ENCODE measurements around the gene POTEC. TPM values are rescaled to one million over a fixed set of nuclear protein-coding genes. Genes with fewer than 3 reads are reported as not detected.
"Not testable (repeated sequence)": the region's sequence is repeated elsewhere in the genome, so short reads cannot be mapped to it uniquely, and the experiment has no call there.

POTEC gene
- total and polyA plus RNA-seq, 2 of the 8 experiments (the other 6 are each of a cell fraction or from before 2014, with no cell fraction given) = 0.07 TPM; not detected in 1

DNA sequence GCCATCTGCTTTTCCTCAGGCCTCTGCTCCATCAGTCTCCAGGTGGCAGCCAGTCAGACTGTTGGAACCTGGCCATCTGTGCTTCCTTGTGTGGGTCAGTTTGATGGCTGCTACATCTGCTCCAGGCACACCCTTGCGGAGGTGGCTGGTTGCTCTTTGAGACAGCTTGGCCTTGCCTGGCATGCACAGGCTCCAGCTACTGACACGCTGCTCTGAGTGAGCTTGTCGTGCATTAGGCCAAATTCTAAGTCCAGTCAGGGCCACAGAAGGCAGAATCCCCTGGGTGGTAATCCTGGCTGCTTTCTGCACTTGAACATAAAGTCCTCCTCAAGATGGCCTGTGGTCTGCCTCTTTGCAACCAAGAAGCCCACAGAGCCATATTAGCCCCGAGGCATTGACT, 41.5 kb downstream of the POTEC start:
- H2BK12ac ChIP-seq (ENCODE audit: low read depth, low read length); H4K20me1 ChIP-seq (replicated peaks in 1 of 2; ENCODE audit: control insufficient read depth in 1 of 2, insufficient read depth in 2 of 2, low read length in 2 of 2); H3K18ac ChIP-seq (ENCODE audit: extremely low read depth, low read length); H2BK5ac ChIP-seq (ENCODE audit: low read depth, low read length); H3K79me1 ChIP-seq (ENCODE audit: low read depth, low read length); H3K4me1 ChIP-seq (replicated peaks in 1 of 4; ENCODE audit: control insufficient read depth in 3 of 4, insufficient read depth in 4 of 4, low read length in 3 of 4); H4K8ac ChIP-seq (ENCODE audit: extremely low read depth, insufficient read depth, low read length); H3K23ac ChIP-seq (ENCODE audit: insufficient read length); DNase-seq (ENCODE audit: low read depth in 1 of 2, low spot score in 2 of 2); H3K14ac ChIP-seq (ENCODE audit: insufficient read length); H4K91ac ChIP-seq (replicated peaks; ENCODE audit: insufficient read length, low read length); FAIRE-seq; H4K5ac ChIP-seq (ENCODE audit: insufficient read length, low read depth, low read length); H3K23me2 ChIP-seq (ENCODE audit: low read depth, low read length); H3K27ac ChIP-seq (ENCODE audit: low read depth, low read length); H2BK120ac ChIP-seq (replicated peaks; ENCODE audit: low read depth, low read length); POLR2A ChIA-PET (ENCODE audit: partially characterized antibody); H2AFZ ChIP-seq (ENCODE audit: low read length); H3K79me2 ChIP-seq (ENCODE audit: control insufficient read depth in 1 of 2, insufficient read depth in 2 of 2, low read length in 2 of 2); CTCF ChIA-PET (ENCODE audit: partially characterized antibody); H3K9ac ChIP-seq (replicated peaks in 1 of 4; ENCODE audit: extremely low read depth in 1 of 4, low read depth in 3 of 4, low read length in 3 of 4); H3K4me2 ChIP-seq (ENCODE audit: insufficient read depth in 1 of 2, low read depth in 2 of 2, low read length in 2 of 2); H2BK15ac ChIP-seq (ENCODE audit: low read length); H3K56ac ChIP-seq (replicated peaks; ENCODE audit: insufficient read length, low read depth, low read length); H3K27me3 ChIP-seq (replicated peaks in 1 of 4; ENCODE audit: control insufficient read depth in 3 of 4, extremely low read depth in 1 of 4, insufficient read depth in 3 of 4, low read length in 3 of 4); H3K4me3 ChIP-seq (ENCODE audit: extremely low read depth in 1 of 4, insufficient read depth in 2 of 4, low read depth in 3 of 4, low read length in 4 of 4); H2BK20ac ChIP-seq (ENCODE audit: low read length); H3K4ac ChIP-seq (replicated peaks; ENCODE audit: insufficient read length, low read depth, low read length); H2AK5ac ChIP-seq (ENCODE audit: low read depth, low read length); H3K36me3 ChIP-seq (ENCODE audit: control insufficient read depth in 2 of 4, insufficient read depth in 4 of 4, low read length in 3 of 4): not testable (repeated sequence)
- H3K9me3 ChIP-seq (ENCODE audit: insufficient read depth in 2 of 2, low read depth in 1 of 2, low read length in 1 of 2) = peaks cover 7 to 37% of the 10 kb centered on the region in 2 experiments; a peak in 2 of 4 replicates
- WGBS, 2 experiments (ENCODE audit: extremely low coverage in 1 of 2, insufficient coverage in 1 of 2, insufficient read length in 1 of 2, insufficient replicate concordance in 2 of 2, low coverage in 1 of 2, low lambda C conversion rate in 2 of 2, missing lambda C conversion rate in 1 of 2) = 84% methylated on average over 4 of the region's 4 CpGs; no CpG with 5 or more reads in 1 of the 2 experiments

GRCh38 chr18:14489256-14490014, 54.0 kb downstream of the POTEC start:
- H3K4ac ChIP-seq (replicated peaks; ENCODE audit: insufficient read length, low read depth, low read length); H2BK20ac ChIP-seq (ENCODE audit: low read length); H3K4me1 ChIP-seq (replicated peaks in 1 of 4; ENCODE audit: control insufficient read depth in 3 of 4, insufficient read depth in 4 of 4, low read length in 3 of 4); H3K4me3 ChIP-seq (ENCODE audit: extremely low read depth in 1 of 4, insufficient read depth in 2 of 4, low read depth in 3 of 4, low read length in 4 of 4); H2AK5ac ChIP-seq (ENCODE audit: low read depth, low read length); H2BK120ac ChIP-seq (replicated peaks; ENCODE audit: low read depth, low read length); H3K36me3 ChIP-seq (ENCODE audit: control insufficient read depth in 2 of 4, insufficient read depth in 4 of 4, low read length in 3 of 4); H3K56ac ChIP-seq (replicated peaks; ENCODE audit: insufficient read length, low read depth, low read length); H3K14ac ChIP-seq (ENCODE audit: insufficient read length); H3K27me3 ChIP-seq (replicated peaks in 1 of 4; ENCODE audit: control insufficient read depth in 3 of 4, extremely low read depth in 1 of 4, insufficient read depth in 3 of 4, low read length in 3 of 4); H2BK5ac ChIP-seq (ENCODE audit: low read depth, low read length); H3K23me2 ChIP-seq (ENCODE audit: low read depth, low read length); H3K9ac ChIP-seq (replicated peaks in 1 of 4; ENCODE audit: extremely low read depth in 1 of 4, low read depth in 3 of 4, low read length in 3 of 4); FAIRE-seq; CTCF ChIA-PET (ENCODE audit: partially characterized antibody); H2BK12ac ChIP-seq (ENCODE audit: low read depth, low read length); H4K5ac ChIP-seq (ENCODE audit: insufficient read length, low read depth, low read length); H3K27ac ChIP-seq (ENCODE audit: low read depth, low read length); H3K23ac ChIP-seq (ENCODE audit: insufficient read length); H2BK15ac ChIP-seq (ENCODE audit: low read length); H4K20me1 ChIP-seq (replicated peaks in 1 of 2; ENCODE audit: control insufficient read depth in 1 of 2, insufficient read depth in 2 of 2, low read length in 2 of 2); H4K8ac ChIP-seq (ENCODE audit: extremely low read depth, insufficient read depth, low read length); H3K18ac ChIP-seq (ENCODE audit: extremely low read depth, low read length); H3K79me1 ChIP-seq (ENCODE audit: low read depth, low read length); H4K91ac ChIP-seq (replicated peaks; ENCODE audit: insufficient read length, low read length); H3K79me2 ChIP-seq (ENCODE audit: control insufficient read depth in 1 of 2, insufficient read depth in 2 of 2, low read length in 2 of 2); DNase-seq (ENCODE audit: low read depth in 1 of 2, low spot score in 2 of 2); POLR2A ChIA-PET (ENCODE audit: partially characterized antibody); H2AFZ ChIP-seq (ENCODE audit: low read length); H3K4me2 ChIP-seq (ENCODE audit: insufficient read depth in 1 of 2, low read depth in 2 of 2, low read length in 2 of 2): not testable (repeated sequence)
- 83% methylated on average over 23 of the region's 47 CpGs; no CpG with 5 or more reads in 1 of the 2 experiments for WGBS, 2 experiments (ENCODE audit: extremely low coverage in 1 of 2, insufficient coverage in 1 of 2, insufficient read length in 1 of 2, insufficient replicate concordance in 2 of 2, low coverage in 1 of 2, low lambda C conversion rate in 2 of 2, missing lambda C conversion rate in 1 of 2)
- H3K9me3 ChIP-seq (ENCODE audit: insufficient read depth in 2 of 2, low read depth in 1 of 2, low read length in 1 of 2) = peaks cover 5 to 40% of the 10 kb centered on the region in 2 experiments; a peak in 2 of 4 replicates
